Measurements from ENCODE around the gene HSD17B8.

DNA sequence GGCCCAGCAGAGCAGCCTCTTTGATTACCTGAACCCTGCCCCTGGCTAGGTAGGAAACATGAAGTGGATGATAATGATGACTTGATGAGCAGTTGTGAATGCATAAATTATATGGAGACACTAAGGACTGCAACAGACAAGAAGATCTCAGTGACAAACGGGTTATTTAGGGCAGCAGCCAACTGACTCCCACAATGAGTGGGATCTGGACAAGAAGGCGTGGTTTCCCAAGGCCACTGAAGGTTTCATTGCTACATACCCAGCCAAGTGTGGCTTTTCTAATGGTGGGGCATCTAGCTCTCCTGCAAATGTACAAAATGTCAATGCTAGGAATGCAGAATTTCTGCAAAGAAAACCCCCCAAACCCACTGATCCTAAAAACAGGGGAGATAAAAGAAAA is 33.3 kb downstream of the HSD17B8 start:
- TF ChIP-seq RCOR1 (IDR thresholded peaks at IDR 0.05; ENCODE audit: low read depth, low read length) (no peak), HES2 (IDR thresholded peaks at IDR 0.05) (no peak), RFX5 (IDR thresholded peaks at IDR 0.05) (no peak), CEBPB (IDR thresholded peaks at IDR 0.05) (no peak)
- TF ChIP-seq, protein P1, sequence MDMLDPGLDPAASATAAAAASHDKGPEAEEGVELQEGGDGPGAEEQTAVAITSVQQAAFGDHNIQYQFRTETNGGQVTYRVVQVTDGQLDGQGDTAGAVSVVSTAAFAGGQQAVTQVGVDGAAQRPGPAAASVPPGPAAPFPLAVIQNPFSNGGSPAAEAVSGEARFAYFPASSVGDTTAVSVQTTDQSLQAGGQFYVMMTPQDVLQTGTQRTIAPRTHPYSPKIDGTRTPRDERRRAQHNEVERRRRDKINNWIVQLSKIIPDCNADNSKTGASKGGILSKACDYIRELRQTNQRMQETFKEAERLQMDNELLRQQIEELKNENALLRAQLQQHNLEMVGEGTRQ (IDR thresholded peaks at IDR 0.05): no peak
